Measurements from ENCODE around the gene LFNG. TPM values are rescaled to one million over a fixed set of nuclear protein-coding genes. Genes with fewer than 3 reads are reported as not detected.

The LFNG gene
- total and polyA plus RNA-seq, 2 donors from 2014 or later = 5.0 to 18.4 TPM

GRCh38 chr7:2521952-2522591 is 2.5 kb downstream of the LFNG start:
- DNase-seq (no peak), FAIRE-seq (no peak)
- Histone ChIP-seq H3K27me3 (ENCODE audit: control insufficient read depth, insufficient read depth, low read length) (no peaks in the 10 kb centered on the region), H3K27ac (ENCODE audit: low read depth in 2 of 2, low read length in 2 of 2) (peak overlapping the region in 1 of 2 donors; percentile 32), H3K4me1 (ENCODE audit: control insufficient read depth in 2 of 3, insufficient read depth in 2 of 3, low read depth in 1 of 3, low read length in 3 of 3) (peaks cover 0 to 32% (median 0%) of the 10 kb centered on the region in 3 donors), H3K9ac (ENCODE audit: low read length in 3 of 3) (no peak overlapping the region), H3K4me3 (ENCODE audit: low read length in 3 of 3) (peak overlapping the region; percentile 20 to 53 (median 29)), H3K9me3 (ENCODE audit: control insufficient read depth in 2 of 3, insufficient read depth in 1 of 3, low read length in 3 of 3) (no peaks in the 10 kb centered on the region), H3K36me3 (ENCODE audit: control insufficient read depth in 2 of 3, insufficient read depth in 3 of 3, low read length in 3 of 3) (peaks cover 0 to 4% (median 0%) of the 10 kb centered on the region in 3 donors)
- intact Hi-C loops (cut with DNase I) = no loop called here
- no peak for TF ChIP-seq CTCF (IDR thresholded peaks at IDR 0.05; ENCODE audit: borderline replicate concordance, extremely low read depth, insufficient read depth)

- H3K27me3 ChIP-seq (ENCODE audit: control insufficient read depth, insufficient read depth, low read length) = no peaks in the 10 kb centered on the region
- DNase-seq = peak in 4 of 5 donors; percentile 72 to 89 (median 86)
- intact Hi-C loops (cut with DNase I) = no loop called here
- H3K36me3 ChIP-seq (ENCODE audit: control insufficient read depth in 2 of 3, insufficient read depth in 3 of 3, low read length in 3 of 3) = peaks cover 0 to 4% (median 0%) of the 10 kb centered on the region in 3 donors
- no peak for TF ChIP-seq CTCF (IDR thresholded peaks at IDR 0.05; ENCODE audit: borderline replicate concordance, extremely low read depth, insufficient read depth)
- H3K27ac ChIP-seq (ENCODE audit: low read depth in 2 of 2, low read length in 2 of 2) = peak overlapping the region in 1 of 2 donors; percentile 32
- H3K9ac ChIP-seq (ENCODE audit: low read length in 3 of 3) = no peak overlapping the region
- H3K9me3 ChIP-seq (ENCODE audit: control insufficient read depth in 2 of 3, insufficient read depth in 1 of 3, low read length in 3 of 3) = no peaks in the 10 kb centered on the region
- no peak for FAIRE-seq
- peak overlapping the region in 2 of 3 donors; percentile 12 to 53 for H3K4me3 ChIP-seq (ENCODE audit: low read length in 3 of 3)
- H3K4me1 ChIP-seq (ENCODE audit: control insufficient read depth in 2 of 3, insufficient read depth in 2 of 3, low read depth in 1 of 3, low read length in 3 of 3) = peaks cover 0 to 30% (median 0%) of the 10 kb centered on the region in 3 donors
Observed at GRCh38 chr7:2522780-2523433, 3.3 kb downstream of the LFNG start.

GRCh38 chr7:2523461-2523936 is 3.9 kb downstream of the LFNG start:
- Histone ChIP-seq H3K27ac (ENCODE audit: low read depth in 2 of 2, low read length in 2 of 2) (peak overlapping the region in 1 of 2 donors; percentile 32), H3K4me1 (ENCODE audit: control insufficient read depth in 2 of 3, insufficient read depth in 2 of 3, low read depth in 1 of 3, low read length in 3 of 3) (peaks cover 0 to 29% (median 0%) of the 10 kb centered on the region in 3 donors), H3K27me3 (ENCODE audit: control insufficient read depth, insufficient read depth, low read length) (no peaks in the 10 kb centered on the region), H3K4me3 (ENCODE audit: low read length in 3 of 3) (peak overlapping the region in 1 of 3 donors; percentile 35), H3K9ac (ENCODE audit: low read length in 3 of 3) (no peak overlapping the region), H3K9me3 (ENCODE audit: control insufficient read depth in 2 of 3, insufficient read depth in 1 of 3, low read length in 3 of 3) (no peaks in the 10 kb centered on the region), H3K36me3 (ENCODE audit: control insufficient read depth in 2 of 3, insufficient read depth in 3 of 3, low read length in 3 of 3) (peaks cover 0 to 4% (median 0%) of the 10 kb centered on the region in 3 donors)
- intact Hi-C loops (cut with DNase I) = no loop called here
- no peak for TF ChIP-seq CTCF (IDR thresholded peaks at IDR 0.05; ENCODE audit: borderline replicate concordance, extremely low read depth, insufficient read depth)
- FAIRE-seq (no peak), DNase-seq (peak in 3 of 5 donors; percentile 68 to 78 (median 69))

Measured in kidney (tissue), 14 donors.